IMR-90 (cell line): ENCODE results near the gene LONRF3. TPM values are rescaled to one million over a fixed set of nuclear protein-coding genes. Genes with fewer than 3 reads are reported as not detected.

Source experiments
- ATAC-seq: fragments of 200-7000 bp; cut with Tn5 transposase; 2 replicates; pipeline ENCODE4 v1.9.1; 2020; ENCODE audit warnings: low read depth, mild to moderate bottlenecking, moderate library complexity
- BruUV-seq: library from RNA; stranded (reverse); fragments of 400-500 nt; replicated peaks from 2 replicates; lab custom pipeline; 2021; lab: Mats Ljungman, UMichigan
- CTCF ChIA-PET: fragments of 300-600 bp; formaldehyde crosslinking; extraction: SDS; loops from one replicate; lab custom pipeline; 2021; ENCODE audit warnings: antibody characterized with exemption; lab: Yijun Ruan, JAX
- POLR2A ChIA-PET: fragments of 300-600 bp; sonication (Branson Sonifier 250); formaldehyde crosslinking; loops from one replicate; lab custom pipeline; 2022; ENCODE audit warnings: antibody characterized with exemption; ENCODE audit not compliant: unreplicated experiment; lab: Charles Lee
- DNase-seq: peaks from one replicate; pipeline ENCODE4 v3.0.0; 2013
- H2AFZ ChIP-seq: replicated peaks from 2 replicates; pipeline ENCODE3; 2013; ENCODE audit warnings: low read length, mild to moderate bottlenecking; ENCODE audit not compliant: poor library complexity
- H2AK5ac ChIP-seq: 2 replicates; pipeline ENCODE4 v1.6.1; 2013; ENCODE audit warnings: low read depth, low read length, inconsistent platforms
- H2AK9ac ChIP-seq: replicated peaks from 2 replicates; pipeline ENCODE3; 2013; ENCODE audit warnings: mild to moderate bottlenecking, low read depth, low read length, moderate library complexity; ENCODE audit not compliant: poor library complexity
- H2BK120ac ChIP-seq: 2 replicates; pipeline ENCODE4 v1.6.1; 2013; ENCODE audit warnings: low read depth, low read length, inconsistent platforms
- H2BK15ac ChIP-seq: 3 replicates; pipeline ENCODE4 v1.6.1; 2013; ENCODE audit warnings: low read depth, low read length, inconsistent platforms
- H2BK20ac ChIP-seq: 2 replicates; pipeline ENCODE4 v1.6.1; 2013; ENCODE audit warnings: low read depth, mild to moderate bottlenecking, inconsistent platforms, low read length, moderate library complexity
- H2BK5ac ChIP-seq: 2 replicates; pipeline ENCODE4 v1.6.1; 2013; ENCODE audit warnings: mild to moderate bottlenecking, low read depth, low read length, inconsistent platforms; ENCODE audit not compliant: poor library complexity, severe bottlenecking
- H3K14ac ChIP-seq: replicated peaks from 2 replicates; pipeline ENCODE4 v1.6.1; 2013; ENCODE audit warnings: low read depth, low read length, inconsistent platforms
- H3K18ac ChIP-seq: 2 replicates; pipeline ENCODE4 v1.6.1; 2013; ENCODE audit warnings: low read depth, low read length, control low read depth
- H3K23ac ChIP-seq: 2 replicates; pipeline ENCODE4 v1.6.1; 2013; ENCODE audit warnings: low read depth, low read length, inconsistent platforms
- H3K27ac ChIP-seq: 2 replicates; pipeline ENCODE4 v1.5.1; 2013; ENCODE audit warnings: mild to moderate bottlenecking, control low read depth, low read length; ENCODE audit not compliant: insufficient read depth
- H3K27me3 ChIP-seq: 2 replicates; pipeline ENCODE4 v1.6.1; 2013; ENCODE audit warnings: low read length; ENCODE audit not compliant: control insufficient read depth, insufficient read depth
- H3K36me3 ChIP-seq: 2 replicates; pipeline ENCODE4 v1.6.1; 2013; ENCODE audit warnings: low read length, mixed read lengths; ENCODE audit not compliant: control insufficient read depth, insufficient read depth
- H3K4ac ChIP-seq: 2 replicates; pipeline ENCODE4 v1.6.1; 2013; ENCODE audit warnings: low read depth, low read length, inconsistent platforms
- H3K4me1 ChIP-seq: 2 replicates; pipeline ENCODE4 v1.6.1; 2013; ENCODE audit warnings: low read length, mixed read lengths; ENCODE audit not compliant: control insufficient read depth, insufficient read depth
- H3K4me2 ChIP-seq: 2 replicates; pipeline ENCODE4 v1.6.1; 2013; ENCODE audit warnings: low read depth, mild to moderate bottlenecking, control low read depth, low read length, moderate library complexity
- H3K4me3 ChIP-seq: 2 replicates; pipeline ENCODE4 v1.5.1; 2013; ENCODE audit warnings: low read depth, mild to moderate bottlenecking, control low read depth, low read length, moderate library complexity; ENCODE audit not compliant: insufficient read depth
- H3K56ac ChIP-seq: 2 replicates; pipeline ENCODE4 v1.6.1; 2013; ENCODE audit warnings: low read length, inconsistent platforms; ENCODE audit not compliant: insufficient read depth; ENCODE audit errors: extremely low read depth
- H3K79me1 ChIP-seq, 2 experiments: 2 replicates each; pipeline ENCODE4 v1.6.1; 2013; ENCODE audit warnings: low read length in 2 of 2, inconsistent platforms in 1 of 2, low read depth in 1 of 2
- H3K9ac ChIP-seq: 2 replicates; pipeline ENCODE4 v1.6.1; 2013; ENCODE audit warnings: low read depth, low read length, control low read depth
- H3K9me1 ChIP-seq: 2 replicates; pipeline ENCODE4 v1.6.1; 2013; ENCODE audit warnings: low read length, inconsistent platforms; ENCODE audit not compliant: insufficient read depth
- H3K9me3 ChIP-seq: 2 replicates; pipeline ENCODE4 v1.6.1; 2013; ENCODE audit warnings: low read length; ENCODE audit not compliant: control insufficient read depth, insufficient read depth
- H4K20me1 ChIP-seq: 2 replicates; pipeline ENCODE4 v1.6.1; 2013; ENCODE audit warnings: low read length, inconsistent platforms; ENCODE audit not compliant: insufficient read depth
- H4K5ac ChIP-seq: 2 replicates; pipeline ENCODE4 v1.6.1; 2013; ENCODE audit warnings: mild to moderate bottlenecking, low read depth, low read length, control low read depth
- H4K8ac ChIP-seq, 2 experiments: 2 replicates each; pipeline ENCODE4 v1.6.1; 2013; ENCODE audit warnings: low read depth in 2 of 2, low read length in 2 of 2, control low read depth in 1 of 2, inconsistent platforms in 1 of 2
- H4K91ac ChIP-seq: 2 replicates; pipeline ENCODE4 v1.6.1; 2013; ENCODE audit warnings: low read depth, low read length, inconsistent platforms; ENCODE audit not compliant: insufficient read depth
- CEBPB ChIP-seq: IDR thresholded peaks from 2 replicates; pipeline ENCODE4 v1.6.1; 2012; ENCODE audit warnings: low read depth, low read length, improper control_type of control experiment
- CHD1 ChIP-seq: IDR thresholded peaks from 2 replicates; pipeline ENCODE4 v1.6.1; 2012; ENCODE audit warnings: low read depth, low read length, improper control_type of control experiment
- FOS ChIP-seq: fragments of 150-350 bp; IDR thresholded peaks from 2 replicates; pipeline ENCODE4 v1.6.1; 2016; ENCODE audit warnings: low read depth, low read length
- MAFK ChIP-seq: IDR thresholded peaks from 2 replicates; pipeline ENCODE4 v1.6.1; 2012; ENCODE audit warnings: low read depth, low read length, improper control_type of control experiment
- MAZ ChIP-seq: IDR thresholded peaks from 2 replicates; pipeline ENCODE4 v1.6.1; 2012; ENCODE audit warnings: low read depth, mild to moderate bottlenecking, low read length, improper control_type of control experiment, moderate library complexity, borderline replicate concordance
- MXI1 ChIP-seq: IDR thresholded peaks from 2 replicates; pipeline ENCODE4 v1.6.1; 2012; ENCODE audit warnings: low read depth, mild to moderate bottlenecking, low read length, moderate library complexity, borderline replicate concordance
- POLR2A ChIP-seq: IDR thresholded peaks from 2 replicates; pipeline ENCODE4 v1.6.1; 2012; ENCODE audit warnings: mild to moderate bottlenecking, low read depth, low read length
- RAD21 ChIP-seq: IDR thresholded peaks from 2 replicates; pipeline ENCODE4 v1.6.1; 2012; ENCODE audit warnings: low read length, improper control_type of control experiment
- RFX5 ChIP-seq: IDR thresholded peaks from 2 replicates; pipeline ENCODE4 v1.8.0; 2012; ENCODE audit warnings: low read depth, mild to moderate bottlenecking, low read length, moderate library complexity
- SMC3 ChIP-seq: fragments of 150-350 bp; IDR thresholded peaks from 2 replicates; pipeline ENCODE4 v1.6.1; 2016; ENCODE audit warnings: low read depth, mild to moderate bottlenecking, antibody characterized with exemption, low read length, moderate library complexity
- WGBS, 2 experiments: methylation state at CpG; one replicate each; pipeline versions ENCODE4 v1.1.5 to v1.1.7; 2013; ENCODE audit warnings: missing lambda C conversion rate in 2 of 2; ENCODE audit not compliant: insufficient read length in 1 of 2; ENCODE audit errors: extremely low coverage in 2 of 2; 5-methylcytosine and 5-hydroxymethylcytosine counted together
- dilution Hi-C: fragments of 300-500 bp; cut with HindIII; formaldehyde crosslinking; loops from one replicate; pipeline ENCODE4 v1.14.3; 2018; ENCODE audit warnings: low sequenced_read_pairs; ENCODE audit not compliant: unreplicated experiment
- in situ Hi-C: fragments of 300-500 bp; cut with MboI; formaldehyde crosslinking; loops from 3 replicates; pipeline ENCODE4 v1.14.3; 2019; ENCODE audit warnings: low sequenced_read_pairs, inconsistent platforms, mixed read lengths
- intact Hi-C: fragments of 100-400 bp; cut with micrococcal nuclease; formaldehyde crosslinking; loops from 2 replicates; pipeline ENCODE4 v1.10.0; 2022
- polyA plus RNA-seq, 3 experiments: library from polyadenylated mRNA; depleted of rRNA; stranded (reverse); fragments of >200 nt; gene quantifications; 2 replicates each; pipeline ENCODE4 v1.2.3, GENCODE V29; 2012; ENCODE audit warnings: low replicate concordance in 1 of 3
- total RNA-seq: library from RNA; depleted of rRNA; stranded (reverse); fragments of >200 nt; gene quantifications from 2 replicates; pipeline ENCODE4 v1.2.3, GENCODE V29; 2012
- TF ChIP-seq, protein P1 (sequence below): fragments of 150-350 bp; IDR thresholded peaks from 2 replicates; pipeline ENCODE4 v1.6.1; 2017; ENCODE audit warnings: mild to moderate bottlenecking, antibody characterized with exemption, low read length, low read depth
- TF ChIP-seq, protein P2 (sequence below): fragments of 150-350 bp; IDR thresholded peaks from 2 replicates; pipeline ENCODE4 v1.6.1; 2016; ENCODE audit warnings: low read depth, mild to moderate bottlenecking, low read length, moderate library complexity, borderline replicate concordance
- TF ChIP-seq, protein P3 (sequence below): conservative IDR thresholded peaks from 2 replicates; pipeline ENCODE4 v1.5.1; 2012; ENCODE audit warnings: mild to moderate bottlenecking, low read depth, low read length, improper control_type of control experiment

The LONRF3 gene
- total and polyA plus RNA-seq, 2 of the 4 experiments (the other 2 are of a cell fraction) = not detected

DNA sequence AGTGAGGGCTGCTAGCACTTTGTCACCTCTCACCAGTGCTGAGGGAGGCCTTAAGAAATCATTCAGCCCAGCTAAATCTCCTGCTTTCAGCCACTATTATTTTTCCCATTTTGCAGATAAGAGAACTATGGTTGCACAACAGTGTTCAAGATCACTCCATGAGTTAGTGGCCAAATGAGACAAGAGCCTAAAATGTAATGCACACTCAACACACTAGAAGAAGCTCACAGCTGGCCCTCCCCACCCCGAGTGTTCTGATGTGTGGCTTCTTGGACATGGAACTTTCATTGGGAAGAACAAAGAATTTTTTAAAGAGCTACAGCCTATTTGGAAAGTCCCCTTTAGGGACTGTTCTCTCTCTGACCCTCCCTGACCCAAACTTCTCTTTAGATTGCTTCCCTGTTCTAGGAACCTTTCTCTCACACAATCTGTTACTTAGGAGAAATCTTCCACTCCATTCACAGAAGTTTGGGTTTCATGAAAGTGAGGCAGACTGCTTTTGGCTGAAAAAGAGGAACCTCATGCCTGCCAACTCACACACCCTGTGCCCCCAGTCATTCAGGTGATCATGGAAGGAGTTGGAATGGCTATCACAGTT, 54.4 kb downstream of the LONRF3 start:
- no peak overlapping the region for H2AK5ac ChIP-seq
- H4K20me1 ChIP-seq = no peaks in the 10 kb centered on the region
- H2BK5ac ChIP-seq = no peak overlapping the region
- H3K27me3 ChIP-seq = no peaks in the 10 kb centered on the region
- H3K27ac ChIP-seq = no peak overlapping the region
- H2BK20ac ChIP-seq = no peak overlapping the region
- H3K23ac ChIP-seq = no peak overlapping the region
- H3K4ac ChIP-seq = no peak overlapping the region
- no peak overlapping the region for H3K56ac ChIP-seq
- BruUV-seq = no TSS peak
- no peak overlapping the region for H3K18ac ChIP-seq
- DNase-seq (no peak), ATAC-seq (no peak)
- no peak overlapping the region for H3K4me3 ChIP-seq
- WGBS, 2 experiments = no CpG with 5 or more reads among the region's 1 CpG
- CTCF ChIA-PET = no interaction called here
- in situ Hi-C loops = no loop called here
- no peak overlapping the region for H3K4me2 ChIP-seq
- no peak overlapping the region for H2BK120ac ChIP-seq
- H4K8ac ChIP-seq = no peak overlapping the region
- H3K9ac ChIP-seq = no peak overlapping the region
- H3K4me1 ChIP-seq = no peaks in the 10 kb centered on the region
- no peak overlapping the region for H2AK9ac ChIP-seq
- no peak overlapping the region for H4K91ac ChIP-seq
- no peak overlapping the region for H2AFZ ChIP-seq
- H3K9me1 ChIP-seq = no peaks in the 10 kb centered on the region
- no peaks in the 10 kb centered on the region for H3K79me1 ChIP-seq
- H2BK15ac ChIP-seq = no peak overlapping the region
- intact Hi-C loops = no loop called here
- POLR2A ChIA-PET = no interaction called here
- no peak overlapping the region for H4K5ac ChIP-seq
- dilution Hi-C loops = no loop called here
- TF ChIP-seq MAZ = no peak
- TF ChIP-seq CEBPB = no peak
- no peak for TF ChIP-seq FOS
- TF ChIP-seq CHD1 = no peak
- TF ChIP-seq, protein P1, sequence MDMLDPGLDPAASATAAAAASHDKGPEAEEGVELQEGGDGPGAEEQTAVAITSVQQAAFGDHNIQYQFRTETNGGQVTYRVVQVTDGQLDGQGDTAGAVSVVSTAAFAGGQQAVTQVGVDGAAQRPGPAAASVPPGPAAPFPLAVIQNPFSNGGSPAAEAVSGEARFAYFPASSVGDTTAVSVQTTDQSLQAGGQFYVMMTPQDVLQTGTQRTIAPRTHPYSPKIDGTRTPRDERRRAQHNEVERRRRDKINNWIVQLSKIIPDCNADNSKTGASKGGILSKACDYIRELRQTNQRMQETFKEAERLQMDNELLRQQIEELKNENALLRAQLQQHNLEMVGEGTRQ = no peak
- no peak for TF ChIP-seq RAD21
- no peak for TF ChIP-seq MXI1
- TF ChIP-seq, protein P2, sequence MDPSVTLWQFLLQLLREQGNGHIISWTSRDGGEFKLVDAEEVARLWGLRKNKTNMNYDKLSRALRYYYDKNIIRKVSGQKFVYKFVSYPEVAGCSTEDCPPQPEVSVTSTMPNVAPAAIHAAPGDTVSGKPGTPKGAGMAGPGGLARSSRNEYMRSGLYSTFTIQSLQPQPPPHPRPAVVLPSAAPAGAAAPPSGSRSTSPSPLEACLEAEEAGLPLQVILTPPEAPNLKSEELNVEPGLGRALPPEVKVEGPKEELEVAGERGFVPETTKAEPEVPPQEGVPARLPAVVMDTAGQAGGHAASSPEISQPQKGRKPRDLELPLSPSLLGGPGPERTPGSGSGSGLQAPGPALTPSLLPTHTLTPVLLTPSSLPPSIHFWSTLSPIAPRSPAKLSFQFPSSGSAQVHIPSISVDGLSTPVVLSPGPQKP = no peak
- TF ChIP-seq RFX5 = no peak
- TF ChIP-seq, protein P3, sequence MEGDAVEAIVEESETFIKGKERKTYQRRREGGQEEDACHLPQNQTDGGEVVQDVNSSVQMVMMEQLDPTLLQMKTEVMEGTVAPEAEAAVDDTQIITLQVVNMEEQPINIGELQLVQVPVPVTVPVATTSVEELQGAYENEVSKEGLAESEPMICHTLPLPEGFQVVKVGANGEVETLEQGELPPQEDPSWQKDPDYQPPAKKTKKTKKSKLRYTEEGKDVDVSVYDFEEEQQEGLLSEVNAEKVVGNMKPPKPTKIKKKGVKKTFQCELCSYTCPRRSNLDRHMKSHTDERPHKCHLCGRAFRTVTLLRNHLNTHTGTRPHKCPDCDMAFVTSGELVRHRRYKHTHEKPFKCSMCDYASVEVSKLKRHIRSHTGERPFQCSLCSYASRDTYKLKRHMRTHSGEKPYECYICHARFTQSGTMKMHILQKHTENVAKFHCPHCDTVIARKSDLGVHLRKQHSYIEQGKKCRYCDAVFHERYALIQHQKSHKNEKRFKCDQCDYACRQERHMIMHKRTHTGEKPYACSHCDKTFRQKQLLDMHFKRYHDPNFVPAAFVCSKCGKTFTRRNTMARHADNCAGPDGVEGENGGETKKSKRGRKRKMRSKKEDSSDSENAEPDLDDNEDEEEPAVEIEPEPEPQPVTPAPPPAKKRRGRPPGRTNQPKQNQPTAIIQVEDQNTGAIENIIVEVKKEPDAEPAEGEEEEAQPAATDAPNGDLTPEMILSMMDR = no peak
- TF ChIP-seq MAFK = no peak
- TF ChIP-seq POLR2A = no peak
- TF ChIP-seq SMC3 = no peak
- H3K36me3 ChIP-seq = no peaks in the 10 kb centered on the region
- no peaks in the 10 kb centered on the region; the same call in 1 of the 2 replicates for H3K9me3 ChIP-seq
- no peak overlapping the region for H3K14ac ChIP-seq
